ENCODE results near the gene MT1G.

MT1G gene

GRCh38 chr16:56632156-56632847 lies 35.6 kb downstream of the MT1G start, which contains the start of gene MT1M:
MT1M (plus strand) TSS chr16:56632659; CDS start chr16:56632732, 73 bp downstream.
- Histone ChIP-seq H3K27ac (ENCODE audit: poor library complexity, severe bottlenecking) (no peak within 1 kb of the TSS), H3K27me3 (ENCODE audit: insufficient read depth, poor library complexity, severe bottlenecking) (no peaks in the 10 kb centered on the region), H3K9me3 (ENCODE audit: severe bottlenecking) (no peaks in the 10 kb centered on the region), H3K36me3 (ENCODE audit: low read depth) (no peaks in the 10 kb centered on the region), H3K4me3 (ENCODE audit: severe bottlenecking) (no peak within 1 kb of the TSS), H3K4me1 (ENCODE audit: insufficient read depth, poor library complexity, severe bottlenecking) (no peaks in the 10 kb centered on the region)
- no peak for TF ChIP-seq CTCF (IDR thresholded peaks at IDR 0.05; ENCODE audit: poor library complexity, severe bottlenecking)
- DNase-seq (ENCODE audit: low spot score) (no peak), ATAC-seq (ENCODE audit: low read depth) (no peak)

GRCh38 chr16:56631832-56632155 lies 36.1 kb downstream of the MT1G start:
- Histone ChIP-seq H3K27me3 (ENCODE audit: insufficient read depth, poor library complexity, severe bottlenecking) (no peaks in the 10 kb centered on the region), H3K27ac (ENCODE audit: poor library complexity, severe bottlenecking) (no peak overlapping the region), H3K9me3 (ENCODE audit: severe bottlenecking) (no peaks in the 10 kb centered on the region), H3K4me1 (ENCODE audit: insufficient read depth, poor library complexity, severe bottlenecking) (peaks cover 4% of the 10 kb centered on the region), H3K36me3 (ENCODE audit: low read depth) (peaks cover 3% of the 10 kb centered on the region), H3K4me3 (ENCODE audit: severe bottlenecking) (no peak overlapping the region)
- DNase-seq (ENCODE audit: low spot score) (no peak), ATAC-seq (ENCODE audit: low read depth) (no peak)
- TF ChIP-seq CTCF (IDR thresholded peaks at IDR 0.05; ENCODE audit: poor library complexity, severe bottlenecking): no peak

GRCh38 chr16:56631197-56631596 lies 36.7 kb downstream of the MT1G start:
- H3K27me3 ChIP-seq (ENCODE audit: insufficient read depth, poor library complexity, severe bottlenecking): no peaks in the 10 kb centered on the region
- DNase-seq (ENCODE audit: low spot score): no peak
- no peak for TF ChIP-seq CTCF (IDR thresholded peaks at IDR 0.05; ENCODE audit: poor library complexity, severe bottlenecking)
- ATAC-seq (ENCODE audit: low read depth): no peak
- H3K27ac ChIP-seq (ENCODE audit: poor library complexity, severe bottlenecking): no peak overlapping the region
- H3K4me3 ChIP-seq (ENCODE audit: severe bottlenecking): no peak overlapping the region
- H3K4me1 ChIP-seq (ENCODE audit: insufficient read depth, poor library complexity, severe bottlenecking): peaks cover 5% of the 10 kb centered on the region
- no peaks in the 10 kb centered on the region for H3K9me3 ChIP-seq (ENCODE audit: severe bottlenecking)
- H3K36me3 ChIP-seq (ENCODE audit: low read depth): peaks cover 7% of the 10 kb centered on the region

GRCh38 chr16:56630134-56630533 lies 37.7 kb downstream of the MT1G start:
- H3K4me1 ChIP-seq (ENCODE audit: insufficient read depth, poor library complexity, severe bottlenecking): peaks cover 5% of the 10 kb centered on the region
- no peak overlapping the region for H3K27ac ChIP-seq (ENCODE audit: poor library complexity, severe bottlenecking)
- ATAC-seq (ENCODE audit: low read depth) (no peak), DNase-seq (ENCODE audit: low spot score) (no peak)
- no peaks in the 10 kb centered on the region for H3K9me3 ChIP-seq (ENCODE audit: severe bottlenecking)
- H3K4me3 ChIP-seq (ENCODE audit: severe bottlenecking): no peak overlapping the region
- no peaks in the 10 kb centered on the region for H3K27me3 ChIP-seq (ENCODE audit: insufficient read depth, poor library complexity, severe bottlenecking)
- H3K36me3 ChIP-seq (ENCODE audit: low read depth): peaks cover 11% of the 10 kb centered on the region
- no peak for TF ChIP-seq CTCF (IDR thresholded peaks at IDR 0.05; ENCODE audit: poor library complexity, severe bottlenecking)

GRCh38 chr16:56629531-56629930 lies 38.3 kb downstream of the MT1G start:
- peaks cover 11% of the 10 kb centered on the region for H3K36me3 ChIP-seq (ENCODE audit: low read depth)
- peaks cover 5% of the 10 kb centered on the region for H3K4me1 ChIP-seq (ENCODE audit: insufficient read depth, poor library complexity, severe bottlenecking)
- DNase-seq (ENCODE audit: low spot score) (no peak), ATAC-seq (ENCODE audit: low read depth) (no peak)
- no peak overlapping the region for H3K27ac ChIP-seq (ENCODE audit: poor library complexity, severe bottlenecking)
- H3K27me3 ChIP-seq (ENCODE audit: insufficient read depth, poor library complexity, severe bottlenecking): no peaks in the 10 kb centered on the region
- no peak overlapping the region for H3K4me3 ChIP-seq (ENCODE audit: severe bottlenecking)
- no peaks in the 10 kb centered on the region for H3K9me3 ChIP-seq (ENCODE audit: severe bottlenecking)
- TF ChIP-seq CTCF (IDR thresholded peaks at IDR 0.05; ENCODE audit: poor library complexity, severe bottlenecking): no peak
